K562 (cell line): Measurements from ENCODE around the gene DNAJC6. TPM values are rescaled to one million over a fixed set of nuclear protein-coding genes. Genes with fewer than 3 reads are reported as not detected.
A peak's percentile ranks its signal among the peaks of the same experiment; 100 is the strongest.

Experiments used
- CBX5 ChIP-seq: IDR thresholded peaks from 2 replicates; pipeline ENCODE4 v1.6.1; 2014; ENCODE audit warnings: low read depth, borderline replicate concordance
- DIDO1 ChIP-seq: fragments of 450-650 bp; IDR thresholded peaks from 2 replicates; pipeline ENCODE4 v1.6.1; 2016; ENCODE audit warnings: low read depth, missing biosample characterization, missing genetic modification characterization
- FOXK1 ChIP-seq: sonication (generic); formaldehyde crosslinking; IDR thresholded peaks from 2 replicates; pipeline ENCODE4 v1.8.0; 2022; ENCODE audit warnings: missing genetic modification reagents, mild to moderate bottlenecking, borderline replicate concordance
- GATAD2A ChIP-seq: fragments of 450-650 bp; IDR thresholded peaks from 2 replicates; pipeline ENCODE4 v1.6.1; 2017
- HCFC1 ChIP-seq: IDR thresholded peaks from 2 replicates; pipeline ENCODE4 v1.6.1; 2012; ENCODE audit warnings: low read depth, low read length, improper control_type of control experiment
- KLF16 ChIP-seq: IDR thresholded peaks from 2 replicates; pipeline ENCODE4 v1.6.1; 2016; ENCODE audit warnings: antibody characterized with exemption
- LARP7 ChIP-seq: fragments of 450-650 bp; IDR thresholded peaks from 2 replicates; pipeline ENCODE4 v1.6.1; 2016
- NR2C1 ChIP-seq, 2 experiments: fragments of 450-650 bp; IDR thresholded peaks; 2 replicates each; pipeline ENCODE4 v1.6.1; 2017; ENCODE audit warnings: mild to moderate bottlenecking in 2 of 2, antibody characterized with exemption in 1 of 2, inconsistent platforms in 1 of 2, missing compliant biosample characterization in 1 of 2, missing genetic modification characterization in 1 of 2
- RAD21 ChIP-seq, 2 experiments: fragments of 250-450 bp in 1 of 2; fragments of 450-650 bp in 1 of 2; sonication (Bioruptor Pico) in 1 of 2; formaldehyde crosslinking in 1 of 2; IDR thresholded peaks in 1 of 2; conservative IDR thresholded peaks in 1 of 2; 2 replicates each; pipeline versions ENCODE4 v1.4.0 to v1.8.0; 2020 to 2022; ENCODE audit warnings: mild to moderate bottlenecking in 2 of 2, moderate library complexity in 1 of 2
- XRCC3 ChIP-seq: fragments of 450-650 bp; IDR thresholded peaks from 2 replicates; pipeline ENCODE4 v1.6.1; 2017; ENCODE audit warnings: mild to moderate bottlenecking, moderate library complexity
- ZFP1 ChIP-seq: fragments of 450-650 bp; formaldehyde crosslinking; IDR thresholded peaks from 2 replicates; pipeline ENCODE4 v1.4.0; 2020; ENCODE audit warnings: mild to moderate bottlenecking, mixed read lengths
- ZNF644 ChIP-seq: fragments of 200-800 bp; sonication (Bioruptor generic); IDR thresholded peaks from 2 replicates; pipeline ENCODE4 v1.6.1; 2016; ENCODE audit warnings: low read depth, missing genetic modification characterization, missing compliant biosample characterization
- ZNF707 ChIP-seq: fragments of 250-450 bp; sonication (Bioruptor Pico); conservative IDR thresholded peaks from 2 replicates; pipeline ENCODE4 v1.8.0; 2022; ENCODE audit warnings: inconsistent platforms, mild to moderate bottlenecking, moderate library complexity
- polyA plus RNA-seq, 8 experiments: library from polyadenylated mRNA; depleted of rRNA in 4 of 8; stranded (reverse) in 5 of 8; unstranded in 3 of 8; fragments of >200 nt; fragmentation: Nextera tagmentation in 2 of 8; fragmentation: Illumina TruSeq in 1 of 8; extraction: Ambion mirVana in 2 of 8; extraction: Trizol in 1 of 8; gene quantifications; 2 replicates each; pipeline versions ENCODE4 v1.2.1 to v1.2.3, GENCODE V29; 2011 to 2014; ENCODE audit warnings: inconsistent platforms in 1 of 8, missing spikeins in 1 of 8
- total RNA-seq, 7 experiments: library from RNA; depleted of rRNA in 6 of 7; stranded (reverse); fragments of >200 nt in 6 of 7; fragmentation: Illumina TruSeq in 2 of 7; extraction: Trizol in 2 of 7; gene quantifications; 2 replicates each; pipeline versions ENCODE4 v1.2.1 to v1.2.3, GENCODE V29; 2011 to 2021; ENCODE audit warnings: low replicate concordance in 1 of 7
- TF ChIP-seq, protein P1 (sequence below), 3 experiments: fragments of 200-800 bp in 1 of 3; fragments of 250-450 bp in 1 of 3; fragments of 450-650 bp in 1 of 3; sonication (Bioruptor Pico) in 1 of 3; sonication (Bioruptor generic) in 1 of 3; formaldehyde crosslinking in 1 of 3; IDR thresholded peaks; 2 replicates each; pipeline versions ENCODE4 v1.6.1 to v1.8.0; 2016 to 2022; ENCODE audit warnings: mild to moderate bottlenecking in 2 of 3, missing genetic modification characterization in 2 of 3, missing compliant biosample characterization in 1 of 3, moderate library complexity in 1 of 3
- TF ChIP-seq, protein P2 (sequence below): fragments of 250-450 bp; sonication (Bioruptor Pico); IDR thresholded peaks from 2 replicates; pipeline ENCODE4 v1.8.0; 2021; ENCODE audit warnings: moderate library complexity, mild to moderate bottlenecking, inconsistent platforms
- TF ChIP-seq, protein P3 (sequence below): sonication (generic); formaldehyde crosslinking; IDR thresholded peaks from 2 replicates; pipeline ENCODE4 v1.9.0; 2022; ENCODE audit warnings: mild to moderate bottlenecking, missing genetic modification reagents

Gene DNAJC6
- total and polyA plus RNA-seq, 9 of the 15 experiments (the other 6 are each of a cell fraction or from before 2014, with no cell fraction given), result 6.7 to 78.7 (median 28.0) TPM

DNA sequence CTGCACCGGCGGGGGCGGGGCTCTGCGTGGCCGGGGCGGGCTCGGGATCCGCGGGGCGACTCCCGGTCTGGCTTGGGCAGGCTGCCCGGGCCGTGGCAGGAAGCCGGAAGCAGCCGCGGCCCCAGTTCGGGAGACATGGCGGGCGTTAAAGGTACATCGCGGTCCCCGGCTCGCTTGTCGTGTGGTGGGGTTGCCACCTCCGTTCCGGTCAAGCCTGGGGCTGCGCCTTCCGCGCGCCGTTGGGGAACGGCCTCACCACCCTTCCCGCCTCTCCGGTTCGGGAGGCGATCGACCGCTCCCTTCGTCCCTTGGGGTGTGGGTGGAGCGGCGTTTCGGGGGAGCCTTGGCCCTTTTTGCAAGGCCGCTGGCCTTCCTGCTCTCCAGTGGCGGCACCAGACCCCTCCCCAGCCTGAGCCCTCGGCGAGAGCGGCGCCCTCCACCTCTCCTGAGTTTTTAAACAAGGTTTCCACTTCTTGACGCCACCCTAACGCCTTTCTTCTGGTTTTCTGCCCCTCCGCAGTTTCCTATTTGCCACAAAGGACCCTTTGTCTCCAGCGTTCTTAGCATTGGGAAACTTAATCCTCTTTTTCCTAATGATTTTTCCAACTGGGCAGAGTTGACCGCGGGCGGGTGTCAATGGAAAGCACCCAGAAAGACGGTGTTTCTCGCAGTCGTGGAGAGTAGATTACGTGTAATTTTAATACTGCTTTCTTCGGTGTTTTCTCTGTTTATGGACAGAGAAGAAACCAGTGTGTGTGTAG, 111.4 kb downstream of the DNAJC6 start, which contains the start of the genes LEPR and LEPROT (continued):
- TF ChIP-seq, protein P1, sequence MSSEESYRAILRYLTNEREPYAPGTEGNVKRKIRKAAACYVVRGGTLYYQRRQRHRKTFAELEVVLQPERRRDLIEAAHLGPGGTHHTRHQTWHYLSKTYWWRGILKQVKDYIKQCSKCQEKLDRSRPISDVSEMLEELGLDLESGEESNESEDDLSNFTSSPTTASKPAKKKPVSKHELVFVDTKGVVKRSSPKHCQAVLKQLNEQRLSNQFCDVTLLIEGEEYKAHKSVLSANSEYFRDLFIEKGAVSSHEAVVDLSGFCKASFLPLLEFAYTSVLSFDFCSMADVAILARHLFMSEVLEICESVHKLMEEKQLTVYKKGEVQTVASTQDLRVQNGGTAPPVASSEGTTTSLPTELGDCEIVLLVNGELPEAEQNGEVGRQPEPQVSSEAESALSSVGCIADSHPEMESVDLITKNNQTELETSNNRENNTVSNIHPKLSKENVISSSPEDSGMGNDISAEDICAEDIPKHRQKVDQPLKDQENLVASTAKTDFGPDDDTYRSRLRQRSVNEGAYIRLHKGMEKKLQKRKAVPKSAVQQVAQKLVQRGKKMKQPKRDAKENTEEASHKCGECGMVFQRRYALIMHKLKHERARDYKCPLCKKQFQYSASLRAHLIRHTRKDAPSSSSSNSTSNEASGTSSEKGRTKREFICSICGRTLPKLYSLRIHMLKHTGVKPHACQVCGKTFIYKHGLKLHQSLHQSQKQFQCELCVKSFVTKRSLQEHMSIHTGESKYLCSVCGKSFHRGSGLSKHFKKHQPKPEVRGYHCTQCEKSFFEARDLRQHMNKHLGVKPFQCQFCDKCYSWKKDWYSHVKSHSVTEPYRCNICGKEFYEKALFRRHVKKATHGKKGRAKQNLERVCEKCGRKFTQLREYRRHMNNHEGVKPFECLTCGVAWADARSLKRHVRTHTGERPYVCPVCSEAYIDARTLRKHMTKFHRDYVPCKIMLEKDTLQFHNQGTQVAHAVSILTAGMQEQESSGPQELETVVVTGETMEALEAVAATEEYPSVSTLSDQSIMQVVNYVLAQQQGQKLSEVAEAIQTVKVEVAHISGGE (CRISPR knock-in tag; IDR thresholded peaks at IDR 0.05), result peak in 2 of 3 experiments; percentile 71 to 94; a peak in 4 of 6 replicates
- no peak for TF ChIP-seq LARP7
- TF ChIP-seq XRCC3, result no peak
- no peak for TF ChIP-seq NR2C1 (IDR thresholded peaks at IDR 0.05)
- peak; percentile 22; the same call in 1 of the 2 replicates for TF ChIP-seq NR2C1 (tag; IDR thresholded peaks at IDR 0.05)
- TF ChIP-seq RAD21 (CRISPR knock-in tag; conservative IDR thresholded peaks at IDR 0.05 in 1 of 2, IDR thresholded peaks at IDR 0.05 in 1 of 2), result no peak
- no peak for TF ChIP-seq KLF16
- TF ChIP-seq, protein P2, sequence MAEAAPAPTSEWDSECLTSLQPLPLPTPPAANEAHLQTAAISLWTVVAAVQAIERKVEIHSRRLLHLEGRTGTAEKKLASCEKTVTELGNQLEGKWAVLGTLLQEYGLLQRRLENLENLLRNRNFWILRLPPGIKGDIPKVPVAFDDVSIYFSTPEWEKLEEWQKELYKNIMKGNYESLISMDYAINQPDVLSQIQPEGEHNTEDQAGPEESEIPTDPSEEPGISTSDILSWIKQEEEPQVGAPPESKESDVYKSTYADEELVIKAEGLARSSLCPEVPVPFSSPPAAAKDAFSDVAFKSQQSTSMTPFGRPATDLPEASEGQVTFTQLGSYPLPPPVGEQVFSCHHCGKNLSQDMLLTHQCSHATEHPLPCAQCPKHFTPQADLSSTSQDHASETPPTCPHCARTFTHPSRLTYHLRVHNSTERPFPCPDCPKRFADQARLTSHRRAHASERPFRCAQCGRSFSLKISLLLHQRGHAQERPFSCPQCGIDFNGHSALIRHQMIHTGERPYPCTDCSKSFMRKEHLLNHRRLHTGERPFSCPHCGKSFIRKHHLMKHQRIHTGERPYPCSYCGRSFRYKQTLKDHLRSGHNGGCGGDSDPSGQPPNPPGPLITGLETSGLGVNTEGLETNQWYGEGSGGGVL (CRISPR knock-in tag), result no peak
- TF ChIP-seq ZNF707 (CRISPR knock-in tag), result no peak
- TF ChIP-seq FOXK1 (CRISPR knock-in tag), result no peak
- no peak for TF ChIP-seq ZNF644
- no peak for TF ChIP-seq DIDO1 (tag)
- TF ChIP-seq CBX5, result no peak
- no peak for TF ChIP-seq ZFP1
- TF ChIP-seq, protein P3, sequence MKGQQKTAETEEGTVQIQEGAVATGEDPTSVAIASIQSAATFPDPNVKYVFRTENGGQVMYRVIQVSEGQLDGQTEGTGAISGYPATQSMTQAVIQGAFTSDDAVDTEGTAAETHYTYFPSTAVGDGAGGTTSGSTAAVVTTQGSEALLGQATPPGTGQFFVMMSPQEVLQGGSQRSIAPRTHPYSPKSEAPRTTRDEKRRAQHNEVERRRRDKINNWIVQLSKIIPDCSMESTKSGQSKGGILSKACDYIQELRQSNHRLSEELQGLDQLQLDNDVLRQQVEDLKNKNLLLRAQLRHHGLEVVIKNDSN (CRISPR knock-in tag), result no peak
- TF ChIP-seq GATAD2A, result 0 out of 2 replicates have a peak, but pooled peaks have one; percentile 67
- peak; percentile 64 for TF ChIP-seq HCFC1
